ENCODE results near the gene TBX3.

TBX3 gene

DNA sequence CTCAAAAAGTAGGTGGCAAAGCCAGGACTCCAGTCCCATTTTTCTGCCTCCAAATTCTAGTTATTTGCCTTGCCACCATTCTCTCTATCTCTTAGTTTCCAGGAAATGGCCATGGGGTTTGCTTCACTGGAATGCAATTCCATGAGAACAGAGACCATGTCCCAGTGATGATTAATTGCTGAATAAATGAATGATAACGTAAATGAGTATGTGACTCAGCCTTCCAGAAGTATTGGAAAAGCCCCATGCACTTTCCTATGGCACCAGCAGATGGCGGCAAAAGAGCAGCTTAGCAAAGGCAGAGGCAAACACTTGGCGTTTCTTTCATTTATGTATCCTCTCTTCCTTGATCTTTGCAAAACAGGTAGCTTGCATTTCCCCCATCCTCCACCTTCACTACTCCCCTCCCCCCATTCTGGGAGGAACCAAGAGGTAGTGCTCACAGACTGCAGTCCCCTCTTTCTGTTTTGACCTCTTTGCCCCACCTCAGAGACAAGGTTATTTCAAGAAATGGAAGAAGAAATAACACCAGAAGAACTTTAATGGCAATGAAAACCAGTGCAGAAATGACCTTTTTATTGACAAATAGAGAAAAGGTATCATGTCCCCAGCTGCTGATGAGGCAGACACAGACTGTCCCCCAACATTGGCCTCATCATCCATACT is 21.3 kb downstream of the TBX3 start:
- Histone ChIP-seq H3K4me3 (ENCODE audit: low read length) (no peak overlapping the region), H3K36me3 (ENCODE audit: control insufficient read depth, insufficient read depth, low read length, severe bottlenecking) (no peaks in the 10 kb centered on the region), H3K4me1 (ENCODE audit: control insufficient read depth, insufficient read depth, low read length) (peaks cover 4% of the 10 kb centered on the region), H3K9me3 (ENCODE audit: control insufficient read depth, low read length) (no peaks in the 10 kb centered on the region), H3K27me3 (replicated peaks; ENCODE audit: control insufficient read depth, insufficient read depth, low read length) (no peaks in the 10 kb centered on the region), H3K9ac (ENCODE audit: low read length) (no peak overlapping the region)
- DNase-seq (ENCODE audit: low read depth) = peak; percentile 94

DNA sequence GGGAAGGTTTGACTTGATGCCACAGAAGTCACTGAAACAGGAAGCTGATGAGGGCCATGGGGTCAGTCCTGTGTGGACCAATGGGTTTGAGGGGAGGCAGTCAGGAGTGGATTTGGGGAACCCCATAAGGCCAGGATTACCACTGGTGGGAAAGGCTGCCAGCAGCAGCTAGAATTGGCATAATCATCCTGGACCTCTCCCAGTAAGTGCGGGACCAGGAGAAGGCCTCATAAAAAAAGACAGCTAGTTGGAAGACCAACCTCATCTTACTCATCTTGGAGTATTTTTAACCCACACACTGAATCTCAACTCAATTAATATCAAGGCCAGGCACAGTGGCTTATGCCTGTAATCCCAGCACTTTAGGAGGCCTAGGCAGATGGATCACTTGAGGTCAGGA is 22.7 kb downstream of the TBX3 start:
- Histone ChIP-seq H3K27me3 (replicated peaks; ENCODE audit: control insufficient read depth, insufficient read depth, low read length) (peaks cover 5% of the 10 kb centered on the region), H3K36me3 (ENCODE audit: control insufficient read depth, insufficient read depth, low read length, severe bottlenecking) (no peaks in the 10 kb centered on the region), H3K9me3 (ENCODE audit: control insufficient read depth, low read length) (no peaks in the 10 kb centered on the region), H3K4me3 (ENCODE audit: low read length) (no peak overlapping the region), H3K4me1 (ENCODE audit: control insufficient read depth, insufficient read depth, low read length) (peaks cover 4% of the 10 kb centered on the region), H3K9ac (ENCODE audit: low read length) (no peak overlapping the region)
- DNase-seq (ENCODE audit: low read depth) = no peak

DNA sequence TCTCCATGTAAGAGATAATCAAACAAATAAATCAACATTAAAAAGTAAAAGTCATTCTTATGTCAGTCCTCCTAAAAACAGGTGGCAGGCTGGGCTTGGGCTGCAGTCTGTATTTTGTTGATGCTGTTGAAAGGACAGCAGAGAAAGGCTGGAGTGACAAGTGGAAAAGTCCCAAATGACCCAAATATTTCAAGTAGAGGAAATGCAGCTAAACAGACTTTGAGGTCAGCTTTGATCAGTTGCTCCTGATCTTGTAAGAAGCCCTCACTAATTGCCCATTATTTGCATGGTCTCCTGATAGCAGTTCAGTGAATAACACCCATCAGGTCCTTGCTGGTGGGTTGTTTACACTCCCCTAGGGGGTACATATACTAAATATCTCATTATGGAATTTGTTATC is 24.9 kb downstream of the TBX3 start:
- no peaks in the 10 kb centered on the region for H3K9me3 ChIP-seq (ENCODE audit: control insufficient read depth, low read length)
- no peaks in the 10 kb centered on the region for H3K36me3 ChIP-seq (ENCODE audit: control insufficient read depth, insufficient read depth, low read length, severe bottlenecking)
- no peak overlapping the region for H3K9ac ChIP-seq (ENCODE audit: low read length)
- DNase-seq (ENCODE audit: low read depth) = no peak
- H3K4me1 ChIP-seq (ENCODE audit: control insufficient read depth, insufficient read depth, low read length) = peaks cover 4% of the 10 kb centered on the region
- H3K4me3 ChIP-seq (ENCODE audit: low read length) = no peak overlapping the region
- H3K27me3 ChIP-seq (replicated peaks; ENCODE audit: control insufficient read depth, insufficient read depth, low read length) = peaks cover 7% of the 10 kb centered on the region

DNA sequence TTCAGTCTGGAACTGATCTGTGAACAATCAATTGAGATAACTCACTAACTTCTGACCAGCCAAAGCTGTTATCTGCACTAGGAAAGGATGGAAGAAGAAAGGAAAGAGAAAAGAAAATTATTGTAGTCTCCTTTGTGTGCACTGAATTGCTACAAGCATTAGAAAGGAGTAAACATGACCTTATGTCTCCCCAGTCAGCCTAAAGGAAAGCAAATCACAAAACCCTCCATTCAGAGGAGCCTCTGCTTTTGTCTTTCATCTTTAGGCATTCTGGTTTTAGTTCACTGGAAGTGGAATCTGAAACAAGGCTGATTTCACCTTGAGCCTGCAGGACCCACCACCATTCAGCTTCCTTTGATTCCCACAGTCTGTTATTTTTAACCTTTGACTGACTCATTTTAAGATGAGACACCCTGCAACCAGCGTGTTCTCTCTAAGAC is 26.0 kb downstream of the TBX3 start:
- no peak overlapping the region for H3K9ac ChIP-seq (ENCODE audit: low read length)
- H3K36me3 ChIP-seq (ENCODE audit: control insufficient read depth, insufficient read depth, low read length, severe bottlenecking) = no peaks in the 10 kb centered on the region
- H3K9me3 ChIP-seq (ENCODE audit: control insufficient read depth, low read length) = no peaks in the 10 kb centered on the region
- H3K4me1 ChIP-seq (ENCODE audit: control insufficient read depth, insufficient read depth, low read length) = peaks cover 4% of the 10 kb centered on the region
- H3K27me3 ChIP-seq (replicated peaks; ENCODE audit: control insufficient read depth, insufficient read depth, low read length) = peaks cover 7% of the 10 kb centered on the region
- H3K4me3 ChIP-seq (ENCODE audit: low read length) = no peak overlapping the region
- DNase-seq (ENCODE audit: low read depth) = no peak

GRCh38 chr12:114657597-114657920 is 26.4 kb downstream of the TBX3 start:
- DNase-seq (ENCODE audit: low read depth) = no peak
- peaks cover 7% of the 10 kb centered on the region for H3K27me3 ChIP-seq (replicated peaks; ENCODE audit: control insufficient read depth, insufficient read depth, low read length)
- no peak overlapping the region for H3K4me3 ChIP-seq (ENCODE audit: low read length)

GRCh38 chr12:114656906-114657596 is 26.9 kb downstream of the TBX3 start:
- no peak overlapping the region for H3K4me3 ChIP-seq (ENCODE audit: low read length)
- no peaks in the 10 kb centered on the region for H3K9me3 ChIP-seq (ENCODE audit: control insufficient read depth, low read length)
- no peak for DNase-seq (ENCODE audit: low read depth)
- peaks cover 7% of the 10 kb centered on the region for H3K27me3 ChIP-seq (replicated peaks; ENCODE audit: control insufficient read depth, insufficient read depth, low read length)
- H3K9ac ChIP-seq (ENCODE audit: low read length) = no peak overlapping the region
- H3K4me1 ChIP-seq (ENCODE audit: control insufficient read depth, insufficient read depth, low read length) = no peaks in the 10 kb centered on the region
- H3K36me3 ChIP-seq (ENCODE audit: control insufficient read depth, insufficient read depth, low read length, severe bottlenecking) = no peaks in the 10 kb centered on the region

More at GRCh38 chr12:114657597-114657920, 26.4 kb downstream of the TBX3 start:
- peaks cover 4% of the 10 kb centered on the region for H3K4me1 ChIP-seq (ENCODE audit: control insufficient read depth, insufficient read depth, low read length)
- H3K9ac ChIP-seq (ENCODE audit: low read length) = no peak overlapping the region
- H3K9me3 ChIP-seq (ENCODE audit: control insufficient read depth, low read length) = no peaks in the 10 kb centered on the region
- H3K36me3 ChIP-seq (ENCODE audit: control insufficient read depth, insufficient read depth, low read length, severe bottlenecking) = no peaks in the 10 kb centered on the region

- DNase-seq (ENCODE audit: low read depth) = no peak
These were observed 27.8 kb downstream of the TBX3 start for GRCh38 chr12:114655934-114656749.

DNA sequence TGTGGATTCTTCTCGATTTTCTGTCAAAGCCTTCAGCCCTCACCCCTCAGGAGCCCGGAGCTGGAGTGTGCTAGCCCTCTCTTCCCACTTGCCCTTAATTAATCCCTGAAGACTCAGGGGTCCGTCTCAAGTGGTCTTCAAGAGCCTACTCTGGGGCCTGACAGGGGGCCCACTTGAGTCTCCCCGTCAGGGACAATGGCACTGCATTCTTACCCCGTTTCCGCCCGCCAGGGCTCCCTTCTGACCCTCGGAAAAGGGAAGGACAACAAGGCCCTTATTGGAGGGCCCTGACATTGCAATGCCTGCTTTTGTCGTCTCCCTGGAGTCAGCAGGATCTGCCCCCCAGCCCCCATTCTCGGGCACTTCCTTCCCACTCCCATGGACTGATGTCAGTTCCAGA is 34.4 kb downstream of the TBX3 start:
- peaks cover 19% of the 10 kb centered on the region for H3K27me3 ChIP-seq (replicated peaks; ENCODE audit: control insufficient read depth, insufficient read depth, low read length)
- H3K4me1 ChIP-seq (ENCODE audit: control insufficient read depth, insufficient read depth, low read length) = no peaks in the 10 kb centered on the region
- DNase-seq (ENCODE audit: low read depth) = no peak
- H3K36me3 ChIP-seq (ENCODE audit: control insufficient read depth, insufficient read depth, low read length, severe bottlenecking) = no peaks in the 10 kb centered on the region
- H3K4me3 ChIP-seq (ENCODE audit: low read length) = no peak overlapping the region
- no peaks in the 10 kb centered on the region for H3K9me3 ChIP-seq (ENCODE audit: control insufficient read depth, low read length)
- no peak overlapping the region for H3K9ac ChIP-seq (ENCODE audit: low read length)

More at GRCh38 chr12:114655934-114656749, 27.8 kb downstream of the TBX3 start:
- Histone ChIP-seq H3K4me3 (ENCODE audit: low read length) (no peak overlapping the region), H3K4me1 (ENCODE audit: control insufficient read depth, insufficient read depth, low read length) (no peaks in the 10 kb centered on the region), H3K36me3 (ENCODE audit: control insufficient read depth, insufficient read depth, low read length, severe bottlenecking) (no peaks in the 10 kb centered on the region), H3K9ac (ENCODE audit: low read length) (no peak overlapping the region), H3K27me3 (replicated peaks; ENCODE audit: control insufficient read depth, insufficient read depth, low read length) (peaks cover 11% of the 10 kb centered on the region), H3K9me3 (ENCODE audit: control insufficient read depth, low read length) (no peaks in the 10 kb centered on the region)

- Histone ChIP-seq H3K27me3 (replicated peaks; ENCODE audit: control insufficient read depth, insufficient read depth, low read length) (peaks cover 23% of the 10 kb centered on the region), H3K4me1 (ENCODE audit: control insufficient read depth, insufficient read depth, low read length) (no peaks in the 10 kb centered on the region), H3K9ac (ENCODE audit: low read length) (no peak overlapping the region)
These were observed 35.3 kb downstream of the TBX3 start for GRCh38 chr12:114648711-114649110.

GRCh38 chr12:114638790-114639435 is 45.1 kb downstream of the TBX3 start:
- Histone ChIP-seq H3K4me3 (ENCODE audit: low read length) (no peak overlapping the region), H3K4me1 (ENCODE audit: control insufficient read depth, insufficient read depth, low read length) (no peaks in the 10 kb centered on the region), H3K36me3 (ENCODE audit: control insufficient read depth, insufficient read depth, low read length, severe bottlenecking) (no peaks in the 10 kb centered on the region), H3K9me3 (ENCODE audit: control insufficient read depth, low read length) (no peaks in the 10 kb centered on the region), H3K9ac (ENCODE audit: low read length) (no peak overlapping the region), H3K27me3 (replicated peaks; ENCODE audit: control insufficient read depth, insufficient read depth, low read length) (peaks cover 6% of the 10 kb centered on the region)
- DNase-seq (ENCODE audit: low read depth) = no peak

More at GRCh38 chr12:114648711-114649110, 35.3 kb downstream of the TBX3 start:
- no peak for DNase-seq (ENCODE audit: low read depth)
- H3K9me3 ChIP-seq (ENCODE audit: control insufficient read depth, low read length) = no peaks in the 10 kb centered on the region
- no peak overlapping the region for H3K4me3 ChIP-seq (ENCODE audit: low read length)
- no peaks in the 10 kb centered on the region for H3K36me3 ChIP-seq (ENCODE audit: control insufficient read depth, insufficient read depth, low read length, severe bottlenecking)

All from adipocyte (in vitro differentiated cells).